Stimulated activated CD4-positive, alpha-beta T cell treated with anti-CD3 and anti-CD28 coated beads, Interleukin-12 subunit alpha, Interleukin-12 subunit beta, amount 100 ng/mL, for 24 hours (primary cell): ENCODE data around the gene CCDC157.
A peak's percentile ranks its signal among the peaks of the same experiment; 100 is the strongest.
"Not testable (repeated sequence)": the region's sequence is repeated elsewhere in the genome, so short reads cannot be mapped to it uniquely, and the experiment has no call there.

ENCODE experiments used
- DNase-seq, 2 experiments: peaks; one replicate each; pipeline ENCODE4 v3.0.0-alpha.2; 2020; ENCODE audit warnings: low read depth in 2 of 2

CCDC157 gene

GRCh38 chr22:30325724-30326254, 31.0 kb upstream of the CCDC157 start:
- no peak for DNase-seq

- no peak for DNase-seq
Observed at GRCh38 chr22:30326255-30326705, 30.5 kb upstream of the CCDC157 start.

GRCh38 chr22:30326706-30327362, 30.0 kb upstream of the CCDC157 start, which contains the start of gene TBC1D10A:
TSS of gene TBC1D10A (minus strand) at chr22:30326941. CDS start at chr22:30326881, 60 bp downstream.
- peak; percentile 84 to 91 for DNase-seq

GRCh38 chr22:30327864-30328345, 28.9 kb upstream of the CCDC157 start:
- no peak for DNase-seq

- DNase-seq, result no peak
Observed at GRCh38 chr22:30328466-30329049, 28.2 kb upstream of the CCDC157 start.

- no peak for DNase-seq
Observed at GRCh38 chr22:30332551-30332950, 24.3 kb upstream of the CCDC157 start.

- DNase-seq, result no peak
Observed at GRCh38 chr22:30332994-30333706, 23.7 kb upstream of the CCDC157 start.

GRCh38 chr22:30333707-30334087, 23.1 kb upstream of the CCDC157 start:
- DNase-seq, result no peak

- no peak for DNase-seq
Observed at GRCh38 chr22:30334646-30335045, 22.2 kb upstream of the CCDC157 start.

- DNase-seq, result no peak
Observed at GRCh38 chr22:30335236-30335635, 21.6 kb upstream of the CCDC157 start.

- no peak for DNase-seq
Observed at GRCh38 chr22:30336752-30337460, 19.9 kb upstream of the CCDC157 start.

- DNase-seq, result no peak
Observed at GRCh38 chr22:30337461-30337778, 19.4 kb upstream of the CCDC157 start.

- not testable (repeated sequence) for DNase-seq
Observed at GRCh38 chr22:30338341-30338740, 18.5 kb upstream of the CCDC157 start.

GRCh38 chr22:30338802-30339201, 18.0 kb upstream of the CCDC157 start:
- DNase-seq, result no peak

- DNase-seq, result no peak
Observed at GRCh38 chr22:30340911-30341685, 15.7 kb upstream of the CCDC157 start.

GRCh38 chr22:30344447-30345200, 12.2 kb upstream of the CCDC157 start:
- peak in 1 of 2 experiments; percentile 29 for DNase-seq

- no peak for DNase-seq
Observed at GRCh38 chr22:30347255-30347892, 9.4 kb upstream of the CCDC157 start.

GRCh38 chr22:30348404-30348803, 8.4 kb upstream of the CCDC157 start:
- no peak for DNase-seq

- no peak for DNase-seq
Observed at GRCh38 chr22:30348809-30349208, 8.0 kb upstream of the CCDC157 start.

- no peak for DNase-seq
Observed at GRCh38 chr22:30351226-30351625, 5.6 kb upstream of the CCDC157 start.
